HG03565 (cell line): Measurements from ENCODE around the gene TMEM72.

Experiments
- ATAC-seq: cut with Tn5 transposase; IDR thresholded peaks from one replicate; pipeline ENCODE4 v1.9.1; 2021; ENCODE audit warnings: mild to moderate bottlenecking, moderate library complexity; ENCODE audit not compliant: unreplicated experiment

TMEM72 gene

DNA sequence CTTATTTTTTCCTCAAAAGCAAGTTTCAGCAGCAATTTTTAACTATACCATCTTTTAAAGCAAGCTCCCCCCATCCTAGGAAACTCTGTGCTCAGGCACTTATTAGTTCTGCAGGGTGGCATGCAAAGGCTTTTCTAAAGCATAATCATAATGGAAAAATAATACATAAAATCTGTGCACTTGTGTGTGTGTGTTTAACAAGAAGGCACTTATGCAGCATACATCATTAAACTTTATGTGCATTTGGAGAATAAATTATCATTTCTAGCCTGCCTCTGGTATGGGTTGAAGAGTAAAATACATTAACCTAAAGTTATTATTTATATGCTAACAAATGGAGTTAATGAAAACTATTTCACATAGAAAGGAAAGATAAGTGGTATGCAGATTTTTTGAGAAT is 42.9 kb downstream of the TMEM72 start:
- no peak for ATAC-seq

DNA sequence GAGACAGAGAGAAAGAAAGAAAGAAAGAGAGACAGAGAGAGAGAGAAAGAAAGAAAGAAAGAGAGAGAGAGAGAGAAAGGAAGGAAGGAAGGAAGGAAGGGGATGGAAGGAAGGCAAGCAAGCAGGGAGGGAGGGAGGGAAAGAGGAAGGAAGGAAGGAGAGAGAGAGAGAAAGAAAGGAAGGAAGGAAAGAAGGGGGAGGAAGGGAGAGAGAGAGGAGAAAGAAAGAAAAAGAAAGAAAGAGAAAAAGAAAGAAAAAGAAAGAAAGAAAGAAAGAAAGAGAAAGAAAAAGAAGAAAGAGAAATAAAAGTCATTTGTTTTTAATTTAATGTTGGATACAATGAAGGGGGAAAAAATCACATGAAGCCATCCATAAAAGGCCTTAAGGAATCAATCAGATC is 43.8 kb downstream of the TMEM72 start:
- no peak for ATAC-seq

DNA sequence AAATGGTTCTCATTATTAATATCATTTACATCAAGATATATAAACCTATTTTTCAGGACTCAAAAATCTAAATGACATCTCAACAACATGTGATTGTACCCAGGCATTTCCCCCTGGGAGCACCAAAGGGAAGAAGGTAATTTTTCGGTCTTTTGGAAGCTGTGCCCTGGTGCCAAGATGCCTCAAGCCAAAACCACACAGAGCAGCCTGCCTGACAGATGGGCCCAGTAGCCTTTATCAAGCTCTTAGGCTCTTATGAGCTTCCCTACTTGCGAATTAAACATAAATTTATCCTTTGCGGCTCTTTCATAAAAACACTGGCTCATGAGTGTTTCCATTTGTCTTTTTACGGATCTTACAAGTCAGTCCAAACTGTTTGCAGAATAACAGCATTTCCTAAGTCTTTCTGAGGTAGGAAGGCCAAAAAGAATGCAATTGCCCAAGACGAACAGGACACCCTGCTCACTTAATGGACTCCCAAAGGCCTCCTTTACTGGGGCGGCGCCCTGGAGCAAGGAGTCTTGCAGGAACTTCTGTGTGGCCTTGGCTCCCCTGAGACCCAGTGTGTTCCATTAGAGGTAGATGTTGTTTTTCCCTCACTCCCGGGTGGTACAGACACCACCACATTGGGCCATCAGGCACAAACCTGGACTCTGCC is 44.4 kb downstream of the TMEM72 start:
- no peak for ATAC-seq

DNA sequence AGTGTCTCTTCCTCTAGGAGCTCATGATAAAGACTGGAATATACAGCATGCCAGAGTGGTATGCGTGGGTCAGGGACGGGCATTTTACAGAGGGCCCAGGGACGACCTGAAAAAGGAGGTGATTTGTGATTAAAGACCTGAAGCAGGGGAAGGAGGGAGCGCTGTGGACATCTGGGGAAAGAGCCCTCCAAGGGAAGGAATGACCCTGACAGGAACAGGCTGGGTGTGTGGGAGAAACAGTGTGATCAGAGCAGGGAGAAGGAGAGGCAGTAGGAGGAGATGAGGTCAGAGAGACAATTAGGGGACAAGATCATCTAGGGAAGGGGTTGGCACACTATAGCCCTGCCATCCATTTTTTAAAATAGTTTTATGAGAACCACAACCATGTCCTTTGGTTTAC is 45.1 kb downstream of the TMEM72 start:
- no peak for ATAC-seq

DNA sequence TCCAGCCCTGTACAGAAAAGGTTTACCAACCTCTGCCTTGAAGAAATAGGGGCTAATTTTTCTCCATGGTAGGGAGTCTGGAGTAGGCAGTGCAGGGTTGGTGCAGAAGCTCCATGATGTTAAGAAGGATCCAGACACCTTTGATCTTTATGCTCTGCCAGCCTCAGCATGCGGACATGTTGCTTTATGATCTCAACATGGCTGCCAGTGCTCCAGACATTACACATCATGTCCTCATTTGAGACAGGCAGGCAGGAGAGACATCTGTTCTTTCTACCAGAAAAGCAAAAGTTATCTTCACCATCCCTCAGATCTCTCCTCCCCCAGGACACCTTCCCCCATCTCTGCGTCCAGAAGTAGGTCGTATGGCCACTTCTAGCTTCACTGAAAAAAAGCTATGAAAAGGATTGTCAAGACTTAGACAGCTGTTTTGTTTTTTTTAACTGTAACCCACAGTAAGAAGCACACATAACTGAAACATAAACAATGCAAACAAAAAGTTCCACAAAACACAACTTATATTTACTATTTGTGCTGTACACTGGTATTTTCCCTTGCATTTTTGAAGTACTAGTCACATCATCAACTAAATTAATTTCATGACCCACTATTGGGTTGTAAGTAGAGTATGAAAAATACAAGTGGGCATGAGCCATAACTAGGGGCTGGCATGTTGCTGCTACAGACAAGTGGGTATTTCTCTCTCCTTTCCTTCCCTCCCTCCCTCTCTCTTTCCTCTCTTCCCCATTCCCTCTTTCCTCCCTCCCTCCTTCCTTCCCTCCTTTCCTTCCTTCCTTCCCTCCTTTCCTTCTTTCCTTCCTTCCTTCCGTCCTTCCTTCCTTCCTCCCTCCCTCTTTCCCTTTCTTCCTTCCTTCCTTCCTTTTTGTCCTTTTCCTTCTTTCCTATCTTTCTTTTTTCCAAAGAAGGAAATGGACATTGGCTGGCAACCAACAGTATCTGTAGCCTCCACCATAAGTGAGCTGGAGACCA is 45.9 kb downstream of the TMEM72 start:
- no peak for ATAC-seq

- ATAC-seq, result no peak
Measured at GRCh38 chr10:44958196-44958897, 47.2 kb downstream of the TMEM72 start.

DNA sequence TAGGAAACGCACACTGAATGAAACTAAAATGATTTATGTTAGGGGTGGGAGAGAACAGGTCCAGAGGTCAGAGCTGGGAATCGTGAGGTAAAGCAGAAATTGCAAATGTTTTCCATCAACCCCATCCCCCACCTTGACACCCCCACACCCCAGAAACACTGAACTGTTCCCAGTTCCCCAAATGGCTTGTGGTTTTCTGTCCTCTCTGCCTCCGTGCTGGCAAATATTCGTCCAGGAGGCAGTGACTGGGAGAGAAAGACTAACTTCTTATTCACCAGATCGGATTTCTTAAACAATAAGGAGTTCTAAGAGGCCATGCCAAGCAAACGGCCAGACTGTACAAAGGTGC is 47.7 kb downstream of the TMEM72 start:
- ATAC-seq, result no peak

DNA sequence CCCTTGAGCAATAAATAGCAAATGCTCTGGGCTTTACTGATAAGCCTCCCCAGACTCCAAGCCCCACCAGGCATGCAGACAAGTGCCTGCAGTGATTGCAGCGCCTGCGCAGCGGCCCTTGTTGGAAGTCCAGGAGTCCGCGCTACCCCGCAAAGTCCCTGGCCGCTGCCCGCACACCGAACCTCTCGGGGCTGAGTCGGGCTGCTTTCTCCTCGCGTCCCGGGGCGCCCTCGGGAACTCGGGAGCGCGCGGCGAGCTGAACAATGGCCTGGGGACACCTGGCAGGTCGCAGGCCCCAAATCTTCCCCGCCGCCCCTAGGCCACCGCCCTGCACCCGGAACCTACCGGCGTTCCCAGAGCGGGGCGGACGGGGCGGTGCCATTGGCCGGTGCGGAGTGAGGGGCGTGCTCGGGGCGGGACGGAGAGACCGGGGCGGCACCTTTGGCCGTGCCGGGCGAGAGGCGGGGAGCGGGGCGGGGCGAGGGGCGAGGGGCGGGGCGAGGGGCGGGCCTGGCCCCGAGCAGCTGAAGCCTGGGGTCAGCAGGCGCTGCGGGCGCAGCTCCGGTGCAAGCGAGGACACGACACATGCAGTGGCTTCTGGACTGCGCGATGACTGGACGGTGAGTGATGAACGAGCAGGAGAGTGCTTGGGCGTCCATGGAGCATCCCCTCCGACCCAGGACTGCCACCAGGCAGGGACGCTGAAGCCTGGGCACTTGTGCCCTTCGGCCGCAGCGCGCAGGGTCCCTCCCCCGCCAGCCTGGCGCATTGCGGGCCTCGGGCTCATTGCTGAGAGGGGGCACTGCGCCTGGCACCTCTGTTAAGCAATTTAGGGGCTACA is 48.3 kb downstream of the TMEM72 start, which contains the start of gene RASSF4:
TSS of gene RASSF4 (plus strand) at position 556 of the 841 bp plus-strand sequence. CDS start 10,401 bp downstream, outside the sequence.
- peak; percentile 85 for ATAC-seq

DNA sequence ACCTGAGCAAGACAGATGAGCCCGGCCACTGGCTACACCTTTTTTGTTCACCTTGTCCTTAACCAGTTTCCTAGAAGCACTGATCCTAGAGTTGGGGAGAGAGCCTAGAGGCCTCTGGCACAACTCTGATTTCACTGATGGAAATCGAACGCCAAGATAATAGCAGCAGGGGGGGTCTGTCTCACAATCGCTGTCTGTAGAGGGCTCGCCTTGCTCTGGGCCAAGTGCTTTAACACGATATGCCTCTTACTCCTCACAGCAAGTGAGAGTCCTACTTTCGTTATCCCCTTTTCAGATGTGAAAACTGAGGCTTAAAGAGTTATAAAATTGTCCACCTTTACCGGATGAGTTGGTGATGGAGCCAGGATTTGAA is 48.9 kb downstream of the TMEM72 start:
- ATAC-seq, result no peak

GRCh38 chr10:44960482-44961229 is 49.5 kb downstream of the TMEM72 start:
- no peak for ATAC-seq

- no peak for ATAC-seq
Measured at GRCh38 chr10:44961230-44961571, 50.1 kb downstream of the TMEM72 start.

DNA sequence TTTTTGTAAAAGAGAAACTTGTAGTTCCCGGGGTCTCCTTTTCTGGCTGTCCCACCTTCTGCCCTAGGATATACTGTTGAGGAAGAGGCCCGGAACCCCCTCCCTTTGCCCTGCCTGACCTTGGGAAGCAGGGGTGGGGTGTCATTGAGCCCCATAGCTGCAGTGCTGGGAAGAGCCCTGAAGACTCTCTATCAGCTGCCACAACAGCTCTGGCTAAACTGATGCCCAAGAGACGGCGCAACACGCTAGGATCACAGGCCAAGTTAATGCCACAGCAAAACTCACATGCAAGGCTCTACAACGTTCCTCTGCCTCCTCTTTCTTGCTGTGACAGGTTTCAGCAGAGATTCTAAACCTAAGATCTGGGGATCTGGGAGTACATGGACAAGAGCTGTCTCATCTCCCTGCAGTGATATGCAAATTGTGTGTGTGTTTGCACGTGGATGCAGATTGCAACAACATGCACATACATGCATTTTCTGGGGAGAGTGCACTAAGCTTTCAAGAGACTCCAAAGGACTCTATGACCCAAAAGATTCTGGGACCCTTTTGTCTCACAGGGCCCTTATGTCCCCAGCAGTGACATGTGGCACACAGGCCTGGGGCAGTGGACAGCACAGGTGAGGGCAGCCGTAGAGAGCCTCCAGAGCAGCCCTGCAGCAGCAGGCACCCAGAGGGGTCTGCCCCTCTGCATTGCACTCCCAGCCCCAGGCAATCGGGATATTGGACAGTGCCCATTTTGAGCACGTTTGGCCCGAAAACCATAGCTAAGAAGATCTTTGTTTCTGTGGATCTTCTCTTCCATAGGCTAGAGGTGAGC is 51.0 kb downstream of the TMEM72 start:
- no peak for ATAC-seq

DNA sequence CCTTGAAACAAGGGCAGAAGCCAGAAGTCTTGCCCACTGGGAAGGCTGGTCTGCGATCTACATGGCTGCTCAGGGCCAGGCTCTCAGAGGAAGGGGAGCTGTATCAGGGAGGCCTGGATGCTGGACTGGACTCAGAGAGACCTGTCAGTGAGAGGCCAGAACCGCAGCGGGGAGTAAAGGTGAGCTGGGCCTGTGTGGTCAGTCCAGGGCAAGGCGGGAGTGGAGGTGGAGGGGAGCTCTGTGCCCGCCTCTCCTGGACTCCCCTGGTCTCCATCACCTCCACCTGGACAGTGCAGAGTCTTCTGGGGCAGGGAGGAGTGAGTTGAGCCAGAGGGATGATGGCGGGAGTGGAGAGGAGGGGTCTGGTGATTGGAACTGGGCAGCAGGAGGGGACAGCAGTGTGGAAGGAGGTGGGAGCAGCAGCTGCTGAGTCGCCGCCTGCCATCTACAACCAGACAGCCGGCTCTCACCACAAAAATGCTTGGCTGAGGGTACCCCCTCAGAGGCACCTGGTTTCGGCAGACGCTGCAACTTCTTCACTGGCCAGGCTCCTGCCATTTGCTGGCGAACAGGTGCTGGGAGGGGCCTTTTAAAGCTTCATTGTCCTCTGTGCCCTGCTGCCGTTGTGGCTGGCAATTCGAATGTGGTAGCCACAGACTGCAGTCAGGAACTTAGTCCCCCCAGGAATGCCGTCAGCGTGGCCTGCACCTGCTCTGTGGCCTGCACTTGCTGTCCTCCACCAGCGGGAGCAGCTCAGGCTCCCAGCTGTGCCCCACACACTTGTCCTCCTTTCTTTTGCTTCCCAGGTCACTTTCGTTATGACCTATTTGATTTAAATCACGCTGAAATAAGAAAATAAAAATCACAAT is 52.0 kb downstream of the TMEM72 start:
- no peak for ATAC-seq

- ATAC-seq, result no peak
Measured at GRCh38 chr10:44963772-44964633, 52.9 kb downstream of the TMEM72 start.

DNA sequence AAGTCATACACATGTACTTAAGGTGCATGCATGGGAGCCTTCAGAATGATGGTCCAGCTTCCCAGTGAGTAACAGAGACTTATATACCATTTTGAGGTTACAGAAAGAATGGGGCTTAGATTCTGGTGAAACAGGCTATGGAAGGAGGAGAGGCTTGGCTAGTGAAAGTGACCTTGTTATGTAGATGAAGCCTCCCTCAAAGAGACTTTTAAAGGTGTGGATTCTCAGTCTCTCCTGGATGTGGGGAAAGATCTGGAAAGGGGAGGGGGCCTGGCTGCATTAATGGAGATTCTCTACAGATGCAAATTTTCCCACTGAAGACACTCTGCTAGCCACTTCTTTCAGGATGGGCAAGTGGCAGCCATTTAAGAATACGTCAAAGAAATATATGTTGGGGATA is 54.0 kb downstream of the TMEM72 start:
- ATAC-seq, result no peak

DNA sequence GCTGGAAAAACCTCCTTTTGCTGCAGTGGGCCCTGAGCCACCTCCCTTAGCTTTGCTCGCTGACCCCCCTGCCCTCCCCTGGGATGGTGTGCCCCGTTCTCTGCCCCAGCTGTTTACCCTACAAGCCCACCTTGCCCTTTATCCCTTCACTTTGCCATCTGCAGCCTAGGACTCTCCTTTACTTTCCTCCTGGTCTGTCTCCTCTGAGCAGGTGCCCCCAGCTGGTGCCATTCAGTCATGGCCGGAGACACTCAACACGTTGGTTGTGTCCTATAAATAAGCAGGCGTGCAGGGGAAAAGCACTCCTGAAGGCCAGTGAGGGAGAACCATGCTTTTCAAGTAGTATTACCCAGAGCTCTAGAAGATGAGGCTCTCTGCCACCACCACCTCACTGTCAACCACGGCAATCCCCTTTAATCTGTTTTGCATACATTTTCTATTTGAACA is 54.5 kb downstream of the TMEM72 start:
- no peak for ATAC-seq

- ATAC-seq, result no peak
Measured at GRCh38 chr10:44966129-44966815, 55.1 kb downstream of the TMEM72 start.
